ENCODE measurements around the gene TAF11L5.
"Not testable (repeated sequence)": the region's sequence is repeated elsewhere in the genome, so short reads cannot be mapped to it uniquely, and the experiment has no call there.

The TAF11L5 gene

GRCh38 chr5:17524935-17525334, at the start of gene TAF11L5:
TAF11L5 (plus strand) TSS chr5:17525235.
- DNase-seq (ENCODE audit: low read depth, low spot score) = not testable (repeated sequence)

GRCh38 chr5:17477043-17477442, 48.0 kb upstream of the TAF11L5 start:
- DNase-seq (ENCODE audit: low read depth, low spot score) = no peak

- DNase-seq (ENCODE audit: low read depth, low spot score) = no peak
Observed at GRCh38 chr5:17477573-17478265, 47.3 kb upstream of the TAF11L5 start.

- DNase-seq (ENCODE audit: low read depth, low spot score) = no peak
Observed at GRCh38 chr5:17481378-17481777, 43.7 kb upstream of the TAF11L5 start.

- DNase-seq (ENCODE audit: low read depth, low spot score) = no peak
Observed at GRCh38 chr5:17482790-17483189, 42.2 kb upstream of the TAF11L5 start.

GRCh38 chr5:17486464-17487173, 38.4 kb upstream of the TAF11L5 start:
- not testable (repeated sequence) for DNase-seq (ENCODE audit: low read depth, low spot score)

- no peak for DNase-seq (ENCODE audit: low read depth, low spot score)
Observed at GRCh38 chr5:17487174-17487512, 37.9 kb upstream of the TAF11L5 start.

GRCh38 chr5:17491257-17491656, 33.8 kb upstream of the TAF11L5 start:
- not testable (repeated sequence) for DNase-seq (ENCODE audit: low read depth, low spot score)

- no peak for DNase-seq (ENCODE audit: low read depth, low spot score)
Observed at GRCh38 chr5:17492770-17493169, 32.3 kb upstream of the TAF11L5 start.

GRCh38 chr5:17497446-17497845, 27.6 kb upstream of the TAF11L5 start:
- no peak for DNase-seq (ENCODE audit: low read depth, low spot score)

GRCh38 chr5:17497931-17498330, 27.1 kb upstream of the TAF11L5 start, which contains the start of gene TAF11L2:
TAF11L2 (plus strand) TSS chr5:17498231.
- not testable (repeated sequence) for DNase-seq (ENCODE audit: low read depth, low spot score)

GRCh38 chr5:17511775-17512325, 13.2 kb upstream of the TAF11L5 start:
- DNase-seq (ENCODE audit: low read depth, low spot score) = no peak

GRCh38 chr5:17517526-17517925, 7.5 kb upstream of the TAF11L5 start:
- not testable (repeated sequence) for DNase-seq (ENCODE audit: low read depth, low spot score)

GRCh38 chr5:17518067-17518466, 7.0 kb upstream of the TAF11L5 start, which contains the start of gene TAF11L3:
TAF11L3 (plus strand) TSS chr5:17518367.
- not testable (repeated sequence) for DNase-seq (ENCODE audit: low read depth, low spot score)

GRCh38 chr5:17519508-17519907, 5.5 kb upstream of the TAF11L5 start:
- not testable (repeated sequence) for DNase-seq (ENCODE audit: low read depth, low spot score)

- DNase-seq (ENCODE audit: low read depth, low spot score) = not testable (repeated sequence)
Observed at GRCh38 chr5:17521501-17521900, 3.5 kb upstream of the TAF11L5 start, which contains the start of gene TAF11L4. TAF11L4 (plus strand) TSS chr5:17521801.

- not testable (repeated sequence) for DNase-seq (ENCODE audit: low read depth, low spot score)
Observed at GRCh38 chr5:17526504-17526903, 1.5 kb downstream of the TAF11L5 start.

- not testable (repeated sequence) for DNase-seq (ENCODE audit: low read depth, low spot score)
Observed at GRCh38 chr5:17528369-17528768, 3.3 kb downstream of the TAF11L5 start, which contains the start of gene TAF11L6. TAF11L6 (plus strand) TSS chr5:17528669.
